Midbrain (tissue), 1 donor: Measurements from ENCODE around the gene SORBS1.

Source experiments
- DNase-seq: peaks from one replicate; lab custom pipeline; 2025; lab: John Stamatoyannopoulos, UW

The SORBS1 gene

GRCh38 chr10:95435548-95436279 lies 125.5 kb downstream of the SORBS1 start:
- no peak for DNase-seq

- DNase-seq = no peak
Observed at GRCh38 chr10:95434583-95434982, 126.6 kb downstream of the SORBS1 start.

DNA sequence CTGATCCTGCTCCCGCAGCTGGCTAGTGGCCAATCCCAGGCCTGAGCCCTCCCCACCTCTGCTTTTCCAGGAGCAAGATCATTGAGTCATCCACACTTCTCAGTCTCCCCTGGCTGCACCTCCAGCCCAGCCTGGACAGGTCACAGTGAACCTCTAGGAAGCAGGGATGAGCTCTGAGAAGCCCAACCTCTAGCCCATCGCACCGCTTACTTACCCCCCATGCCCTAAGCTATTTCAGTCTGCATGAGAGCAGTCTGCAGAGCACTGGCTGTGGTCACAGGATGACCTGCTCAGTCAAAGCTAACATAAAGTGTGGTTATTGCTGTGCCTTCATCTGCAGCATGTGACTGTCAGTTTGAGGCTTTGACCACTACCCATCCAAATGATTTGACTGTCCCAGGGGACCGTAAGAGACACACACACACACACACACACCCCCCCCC lies 129.2 kb downstream of the SORBS1 start:
- DNase-seq = no peak

DNA sequence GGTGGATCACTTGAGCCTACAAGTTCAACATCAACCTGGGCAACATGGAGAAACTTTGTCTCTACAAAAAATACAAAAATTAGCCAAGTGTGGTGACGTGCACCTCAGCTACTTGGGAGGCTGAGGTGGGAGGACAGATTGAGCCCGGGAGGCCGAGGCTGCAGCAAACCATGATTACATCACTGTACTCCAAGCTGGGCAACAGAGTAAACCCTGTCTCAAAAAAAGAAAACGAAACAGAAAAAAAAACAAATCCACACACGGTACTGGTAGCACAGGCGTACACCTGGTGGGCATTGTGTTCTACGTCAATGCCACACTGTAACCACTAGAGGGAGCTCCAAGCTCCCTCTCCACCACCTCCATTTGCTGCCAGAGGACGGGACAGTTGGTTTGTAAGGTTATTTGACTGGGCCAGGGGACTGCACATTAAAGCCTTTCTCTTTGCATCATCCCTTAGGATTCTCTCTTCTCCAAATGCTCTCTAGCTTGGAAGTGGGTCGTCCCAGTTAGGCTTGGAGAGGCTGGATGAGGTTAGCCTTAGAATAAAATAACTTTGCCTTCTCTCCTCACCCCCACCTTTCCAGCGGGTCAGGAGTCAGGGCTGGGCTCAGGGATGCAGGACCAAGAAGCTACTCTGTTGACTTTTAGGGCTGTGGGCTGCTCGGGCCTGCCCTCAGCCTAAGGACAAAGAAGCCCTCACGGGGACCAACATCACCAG lies 130.8 kb downstream of the SORBS1 start:
- peak; percentile 68 for DNase-seq

DNA sequence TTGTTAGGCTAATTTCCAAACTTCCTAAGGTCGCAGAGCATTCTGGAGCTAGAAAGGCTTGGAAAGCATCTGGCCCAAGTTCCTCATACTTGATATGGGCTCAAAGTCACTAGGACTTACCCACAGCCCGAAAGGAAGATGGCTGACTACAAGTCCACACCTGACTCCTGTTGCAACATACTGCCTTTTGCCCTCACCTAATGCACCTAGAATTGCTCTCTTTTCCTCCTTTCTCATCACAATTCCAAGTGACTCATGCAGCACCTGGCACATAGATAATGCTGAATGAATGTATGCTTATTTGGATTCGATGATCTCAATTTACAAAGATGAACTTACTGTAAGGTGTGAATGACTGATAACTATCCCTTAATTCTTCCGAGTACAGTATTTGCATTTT lies 131.5 kb downstream of the SORBS1 start:
- DNase-seq = no peak

DNA sequence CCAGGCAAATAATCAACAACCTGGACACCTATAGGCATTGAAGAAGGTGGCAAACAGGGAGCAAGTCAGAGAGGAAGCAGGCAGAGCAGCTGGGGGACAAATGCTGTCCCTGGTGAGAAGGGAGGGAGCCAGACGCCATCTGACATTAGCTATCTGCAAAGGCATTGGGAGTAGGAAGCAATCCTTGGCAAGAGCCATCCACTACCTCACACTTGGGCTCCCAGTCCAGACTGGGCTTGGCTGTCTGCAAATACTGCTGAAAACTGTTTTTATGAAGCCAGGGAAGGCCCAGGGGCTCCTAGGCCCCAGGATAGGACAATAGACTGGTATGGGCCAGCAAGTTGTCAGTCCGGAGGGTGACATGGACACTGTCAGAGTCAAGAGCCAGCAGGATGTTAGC lies 132.5 kb downstream of the SORBS1 start:
- no peak for DNase-seq

DNA sequence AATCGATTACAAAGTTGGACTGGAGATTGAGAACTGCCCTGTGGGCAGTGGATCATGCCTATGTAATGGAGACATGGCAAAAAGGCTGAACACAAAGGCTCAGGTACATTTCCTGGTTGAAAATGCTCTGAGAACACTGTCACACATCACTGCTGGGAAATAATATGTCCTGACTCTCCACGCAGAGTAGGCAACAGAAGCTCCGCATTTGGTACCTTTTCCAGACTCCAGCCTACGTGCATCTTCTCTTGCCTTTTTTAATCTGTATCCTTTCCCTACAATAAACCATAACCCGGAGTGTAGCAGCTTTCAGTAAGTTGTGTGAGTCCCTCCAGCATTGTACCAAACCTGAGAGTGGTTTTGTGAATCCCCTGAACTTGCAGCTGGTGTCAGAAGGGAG lies 134.7 kb downstream of the SORBS1 start:
- no peak for DNase-seq

- DNase-seq = no peak
Observed at GRCh38 chr10:95425592-95426465, 135.3 kb downstream of the SORBS1 start.

DNA sequence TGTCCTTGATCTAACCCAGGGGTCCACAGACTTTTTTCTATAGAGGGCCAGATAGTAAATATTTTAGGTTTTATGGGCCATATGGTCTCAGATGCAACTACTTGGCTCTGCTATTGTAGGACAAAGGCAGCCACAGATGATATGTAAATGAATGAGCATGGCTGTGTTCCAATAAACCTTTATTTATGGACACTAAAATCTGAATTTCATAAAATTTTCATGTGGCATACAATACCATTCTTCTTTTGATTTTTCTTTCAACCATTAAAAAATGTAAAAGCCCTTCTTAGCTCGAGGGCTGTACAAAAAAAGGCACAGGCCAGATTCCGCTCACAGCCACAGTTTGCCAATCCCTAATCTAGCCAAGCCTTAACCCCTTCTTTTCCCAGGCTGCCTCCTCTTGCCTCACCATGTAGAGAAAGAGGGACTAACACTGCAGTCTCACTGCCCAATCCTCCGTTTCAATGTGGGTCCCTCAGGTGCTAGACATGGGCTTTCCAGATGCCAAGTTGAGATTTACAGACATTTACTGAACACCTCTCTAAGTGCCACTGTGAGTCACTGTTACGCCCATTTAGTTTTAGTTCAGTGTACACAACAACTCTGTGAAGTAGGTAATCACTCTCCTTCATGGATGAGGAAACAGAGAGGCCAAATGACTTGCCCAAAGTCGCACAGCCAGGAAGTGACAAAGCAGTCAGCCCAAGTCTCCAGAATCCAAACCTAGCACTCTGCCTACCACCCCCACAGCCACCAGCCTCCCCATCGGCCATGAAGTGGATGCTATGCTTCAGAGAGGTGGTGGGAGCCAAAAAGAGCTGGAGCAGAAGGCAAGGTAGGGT lies 137.8 kb downstream of the SORBS1 start:
- no peak for DNase-seq

GRCh38 chr10:95422233-95422632 lies 138.9 kb downstream of the SORBS1 start:
- peak; percentile 70 for DNase-seq

DNA sequence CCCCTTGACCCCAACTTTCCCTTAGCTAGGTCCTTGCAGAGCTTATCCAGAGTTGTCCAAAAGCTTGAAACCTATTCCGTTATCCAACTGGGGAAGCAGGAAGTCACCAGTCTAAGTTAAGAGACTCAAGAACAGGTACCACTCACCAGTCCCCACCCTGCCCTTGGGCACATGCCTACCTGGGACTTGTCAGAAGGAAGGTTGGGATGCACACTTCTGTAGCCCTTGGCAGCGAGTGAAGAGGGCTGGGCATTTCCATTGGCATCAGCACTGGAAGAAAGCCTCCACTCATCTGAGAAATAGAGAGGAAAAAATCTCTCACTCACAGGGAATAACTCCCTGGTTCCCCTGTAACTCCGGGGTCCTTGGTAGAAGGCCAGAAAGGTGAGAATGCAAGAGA lies 139.4 kb downstream of the SORBS1 start:
- no peak for DNase-seq

GRCh38 chr10:95419399-95419798 lies 141.8 kb downstream of the SORBS1 start:
- no peak for DNase-seq

GRCh38 chr10:95416973-95417372 lies 144.2 kb downstream of the SORBS1 start:
- no peak for DNase-seq

- no peak for DNase-seq
Observed at GRCh38 chr10:95416270-95416669, 144.9 kb downstream of the SORBS1 start.

GRCh38 chr10:95415621-95416031 lies 145.5 kb downstream of the SORBS1 start:
- no peak for DNase-seq

DNA sequence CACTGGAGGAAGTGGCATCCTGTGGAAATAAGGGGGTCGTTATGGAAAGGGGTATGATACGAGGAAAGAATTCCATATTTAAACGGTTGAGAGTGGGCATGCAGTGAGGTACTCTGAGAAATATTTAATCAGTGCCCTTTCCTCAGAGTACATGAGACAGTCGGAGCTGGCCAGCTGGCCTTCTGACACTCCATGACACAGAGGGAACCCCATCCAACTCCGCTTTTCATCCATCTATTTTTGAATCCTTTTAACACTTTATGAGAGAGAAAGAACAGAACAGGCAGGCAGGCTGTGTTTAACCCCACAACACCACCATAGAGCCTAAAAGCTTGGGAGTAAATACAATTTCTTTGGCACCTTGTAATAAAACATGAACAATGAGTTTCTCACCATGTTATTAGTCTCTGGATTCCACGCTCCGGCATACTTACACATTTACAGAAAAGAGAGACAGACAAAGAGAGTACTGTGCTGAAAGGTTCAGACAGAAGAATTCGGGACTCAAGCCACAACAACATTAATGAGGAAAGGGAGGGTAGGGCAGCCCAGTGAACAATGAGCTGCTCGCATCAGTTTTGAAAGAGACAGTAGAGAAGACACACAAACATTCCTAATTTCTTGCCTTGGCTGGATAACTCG lies 146.2 kb downstream of the SORBS1 start:
- peak; percentile 65 for DNase-seq

- DNase-seq = no peak
Observed at GRCh38 chr10:95414016-95414830, 146.9 kb downstream of the SORBS1 start.

- no peak for DNase-seq
Observed at GRCh38 chr10:95413588-95413987, 147.6 kb downstream of the SORBS1 start.

- no peak for DNase-seq
Observed at GRCh38 chr10:95411635-95412034, 149.5 kb downstream of the SORBS1 start.
